ENCODE results near the gene PLXND1. TPM values are rescaled to one million over a fixed set of nuclear protein-coding genes. Genes with fewer than 3 reads are reported as not detected.

The PLXND1 gene
- total RNA-seq, 1 experiment from 2014 or later = 47.3 TPM

DNA sequence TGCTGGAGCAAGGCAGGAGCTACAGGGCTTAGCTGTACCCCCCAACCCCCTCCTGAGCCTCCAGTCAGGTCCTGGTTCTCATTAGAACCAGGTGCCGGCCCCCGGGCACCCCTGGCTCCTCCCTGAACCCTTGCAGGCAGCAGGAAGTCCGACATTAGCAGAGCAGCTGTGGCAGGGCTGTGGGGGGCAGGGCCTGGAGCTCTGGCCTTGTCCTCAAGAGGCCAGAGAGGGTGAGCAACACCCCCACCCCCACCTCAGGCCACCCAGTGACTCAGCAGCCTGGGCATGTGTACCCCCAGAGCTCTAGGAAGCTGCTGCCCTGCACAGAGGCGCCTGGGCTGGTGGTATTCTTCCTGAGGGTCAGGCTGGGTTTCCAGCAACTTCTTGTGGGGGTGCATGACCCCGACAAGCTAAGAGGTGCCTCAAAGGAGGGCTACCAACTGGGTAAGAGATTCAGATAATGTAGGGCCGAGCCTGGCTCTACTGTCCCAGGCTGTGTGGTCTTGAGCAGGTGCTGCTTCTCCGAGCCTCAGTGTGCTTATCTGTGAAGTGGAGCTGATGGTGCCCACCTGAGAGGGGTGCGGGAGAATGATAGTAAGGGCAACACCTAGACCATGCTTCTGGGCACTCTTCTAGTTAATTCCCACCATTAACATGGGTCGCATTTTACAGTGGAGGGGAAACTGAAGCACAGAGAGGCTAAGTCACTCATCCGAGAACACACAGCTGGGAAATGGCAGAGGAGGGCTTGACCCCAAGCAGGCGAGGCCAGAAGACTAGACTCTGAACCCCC lies 47.5 kb downstream of the PLXND1 start:
- Histone ChIP-seq H3K4me2 (ENCODE audit: low read length) (no peak overlapping the region), H3K4me3 (replicated peaks in 1 of 2; ENCODE audit: low read depth in 1 of 2, low read length in 2 of 2) (no peak overlapping the region), H3K27ac (ENCODE audit: low read depth, low read length) (no peak overlapping the region), H3K79me2 (ENCODE audit: insufficient read depth, low read length) (no peaks in the 10 kb centered on the region), H3K27me3 (ENCODE audit: insufficient read depth, low read length) (no peaks in the 10 kb centered on the region), H3K36me3 (ENCODE audit: control insufficient read depth in 1 of 2, insufficient read depth in 2 of 2, low read length in 2 of 2) (no peaks in the 10 kb centered on the region; a peak in 1 of 4 replicates), H3K9me3 (ENCODE audit: control insufficient read depth in 1 of 2, insufficient read depth in 1 of 2, low read depth in 1 of 2, low read length in 2 of 2) (no peaks in the 10 kb centered on the region), H3K9me2 (ENCODE audit: insufficient read depth) (no peaks in the 10 kb centered on the region), H3K9ac (ENCODE audit: low read length) (no peak overlapping the region), H4K20me1 (ENCODE audit: insufficient read depth) (no peaks in the 10 kb centered on the region), H3K4me1 (ENCODE audit: control insufficient read depth in 1 of 2, insufficient read depth in 2 of 2, low read length in 2 of 2) (no peaks in the 10 kb centered on the region), H2AFZ (ENCODE audit: low read depth, low read length, poor library complexity, severe bottlenecking) (no peak overlapping the region)
- no TSS peak for BruUV-seq (replicated peaks)
- no peak for TF ChIP-seq SIN3A (IDR thresholded peaks at IDR 0.05; ENCODE audit: low read depth)
- TF ChIP-seq, protein P1, sequence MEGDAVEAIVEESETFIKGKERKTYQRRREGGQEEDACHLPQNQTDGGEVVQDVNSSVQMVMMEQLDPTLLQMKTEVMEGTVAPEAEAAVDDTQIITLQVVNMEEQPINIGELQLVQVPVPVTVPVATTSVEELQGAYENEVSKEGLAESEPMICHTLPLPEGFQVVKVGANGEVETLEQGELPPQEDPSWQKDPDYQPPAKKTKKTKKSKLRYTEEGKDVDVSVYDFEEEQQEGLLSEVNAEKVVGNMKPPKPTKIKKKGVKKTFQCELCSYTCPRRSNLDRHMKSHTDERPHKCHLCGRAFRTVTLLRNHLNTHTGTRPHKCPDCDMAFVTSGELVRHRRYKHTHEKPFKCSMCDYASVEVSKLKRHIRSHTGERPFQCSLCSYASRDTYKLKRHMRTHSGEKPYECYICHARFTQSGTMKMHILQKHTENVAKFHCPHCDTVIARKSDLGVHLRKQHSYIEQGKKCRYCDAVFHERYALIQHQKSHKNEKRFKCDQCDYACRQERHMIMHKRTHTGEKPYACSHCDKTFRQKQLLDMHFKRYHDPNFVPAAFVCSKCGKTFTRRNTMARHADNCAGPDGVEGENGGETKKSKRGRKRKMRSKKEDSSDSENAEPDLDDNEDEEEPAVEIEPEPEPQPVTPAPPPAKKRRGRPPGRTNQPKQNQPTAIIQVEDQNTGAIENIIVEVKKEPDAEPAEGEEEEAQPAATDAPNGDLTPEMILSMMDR (IDR thresholded peaks at IDR 0.05 in 2 of 3, conservative IDR thresholded peaks at IDR 0.05 in 1 of 3; ENCODE audit: borderline replicate concordance in 1 of 3, insufficient read depth in 1 of 3, low read depth in 2 of 3, low read length in 2 of 3) = no peak
- TF ChIP-seq SP1 (IDR thresholded peaks at IDR 0.05; ENCODE audit: low read depth) = no peak
- TF ChIP-seq ELF1 (IDR thresholded peaks at IDR 0.05; ENCODE audit: borderline replicate concordance, low read depth) = no peak
- no peak for TF ChIP-seq RAD21 (IDR thresholded peaks at IDR 0.05; ENCODE audit: low read depth)
- no peak for TF ChIP-seq CBX3 (IDR thresholded peaks at IDR 0.05; ENCODE audit: low read depth)
- TF ChIP-seq, protein P2, sequence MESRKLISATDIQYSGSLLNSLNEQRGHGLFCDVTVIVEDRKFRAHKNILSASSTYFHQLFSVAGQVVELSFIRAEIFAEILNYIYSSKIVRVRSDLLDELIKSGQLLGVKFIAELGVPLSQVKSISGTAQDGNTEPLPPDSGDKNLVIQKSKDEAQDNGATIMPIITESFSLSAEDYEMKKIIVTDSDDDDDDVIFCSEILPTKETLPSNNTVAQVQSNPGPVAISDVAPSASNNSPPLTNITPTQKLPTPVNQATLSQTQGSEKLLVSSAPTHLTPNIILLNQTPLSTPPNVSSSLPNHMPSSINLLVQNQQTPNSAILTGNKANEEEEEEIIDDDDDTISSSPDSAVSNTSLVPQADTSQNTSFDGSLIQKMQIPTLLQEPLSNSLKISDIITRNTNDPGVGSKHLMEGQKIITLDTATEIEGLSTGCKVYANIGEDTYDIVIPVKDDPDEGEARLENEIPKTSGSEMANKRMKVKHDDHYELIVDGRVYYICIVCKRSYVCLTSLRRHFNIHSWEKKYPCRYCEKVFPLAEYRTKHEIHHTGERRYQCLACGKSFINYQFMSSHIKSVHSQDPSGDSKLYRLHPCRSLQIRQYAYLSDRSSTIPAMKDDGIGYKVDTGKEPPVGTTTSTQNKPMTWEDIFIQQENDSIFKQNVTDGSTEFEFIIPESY (IDR thresholded peaks at IDR 0.05; ENCODE audit: extremely low read depth, insufficient replicate concordance, low read length) = no peak
- DNase-seq (ENCODE audit: low read depth, low spot score) (no peak), ATAC-seq (no peak)
- ChIA-PET POLR2A (no interaction called here), RAD21 (ENCODE audit: low non-redundant PET in 1 of 2, low total read pairs in 2 of 2, uncharacterized antibody in 2 of 2, unreplicated experiment in 2 of 2) (no interaction called here), CTCF (no interaction called here)
- intact Hi-C loops (cut with micrococcal nuclease) = no loop called here

Data from HCT116 (cell line).